Measurements from ENCODE around the gene SH2D3C.

The SH2D3C gene

DNA sequence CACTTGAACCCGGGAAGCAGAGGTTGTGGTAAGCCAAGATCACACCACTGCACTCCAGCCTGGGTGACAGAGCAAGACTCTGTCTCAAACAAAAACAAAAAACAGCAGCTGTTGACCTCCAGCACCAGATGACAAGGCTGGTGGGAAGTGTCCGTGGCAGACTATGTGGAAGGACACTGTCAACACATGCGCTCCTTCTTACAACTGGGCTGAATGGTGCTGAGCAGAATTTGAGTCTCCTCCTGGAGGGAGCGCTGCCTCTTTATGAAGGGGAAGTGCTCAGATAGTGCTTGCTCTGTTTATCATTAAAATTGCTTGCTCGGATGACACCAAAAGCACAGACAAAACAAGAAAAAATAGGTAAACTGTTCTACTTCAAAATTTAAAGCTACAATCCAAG lies 80.9 kb downstream of the SH2D3C start:
- Mint-ChIP-seq H3K9me3 (no peaks in the 10 kb centered on the region), H3K36me3 (ENCODE audit: low read depth) (no peaks in the 10 kb centered on the region), H3K4me3 (peak overlapping the region in 1 of 3 experiments; percentile 6), H3K4me1 (peaks cover 39% of the 10 kb centered on the region), H3K27ac (peak overlapping the region in 2 of 3 experiments; percentile 50 to 68), H3K27me3 (ENCODE audit: low read depth) (no peaks in the 10 kb centered on the region)
- TF ChIP-seq, protein P1, sequence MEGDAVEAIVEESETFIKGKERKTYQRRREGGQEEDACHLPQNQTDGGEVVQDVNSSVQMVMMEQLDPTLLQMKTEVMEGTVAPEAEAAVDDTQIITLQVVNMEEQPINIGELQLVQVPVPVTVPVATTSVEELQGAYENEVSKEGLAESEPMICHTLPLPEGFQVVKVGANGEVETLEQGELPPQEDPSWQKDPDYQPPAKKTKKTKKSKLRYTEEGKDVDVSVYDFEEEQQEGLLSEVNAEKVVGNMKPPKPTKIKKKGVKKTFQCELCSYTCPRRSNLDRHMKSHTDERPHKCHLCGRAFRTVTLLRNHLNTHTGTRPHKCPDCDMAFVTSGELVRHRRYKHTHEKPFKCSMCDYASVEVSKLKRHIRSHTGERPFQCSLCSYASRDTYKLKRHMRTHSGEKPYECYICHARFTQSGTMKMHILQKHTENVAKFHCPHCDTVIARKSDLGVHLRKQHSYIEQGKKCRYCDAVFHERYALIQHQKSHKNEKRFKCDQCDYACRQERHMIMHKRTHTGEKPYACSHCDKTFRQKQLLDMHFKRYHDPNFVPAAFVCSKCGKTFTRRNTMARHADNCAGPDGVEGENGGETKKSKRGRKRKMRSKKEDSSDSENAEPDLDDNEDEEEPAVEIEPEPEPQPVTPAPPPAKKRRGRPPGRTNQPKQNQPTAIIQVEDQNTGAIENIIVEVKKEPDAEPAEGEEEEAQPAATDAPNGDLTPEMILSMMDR (IDR thresholded peaks at IDR 0.05; ENCODE audit: unreplicated experiment in 3 of 3) = no peak

DNA sequence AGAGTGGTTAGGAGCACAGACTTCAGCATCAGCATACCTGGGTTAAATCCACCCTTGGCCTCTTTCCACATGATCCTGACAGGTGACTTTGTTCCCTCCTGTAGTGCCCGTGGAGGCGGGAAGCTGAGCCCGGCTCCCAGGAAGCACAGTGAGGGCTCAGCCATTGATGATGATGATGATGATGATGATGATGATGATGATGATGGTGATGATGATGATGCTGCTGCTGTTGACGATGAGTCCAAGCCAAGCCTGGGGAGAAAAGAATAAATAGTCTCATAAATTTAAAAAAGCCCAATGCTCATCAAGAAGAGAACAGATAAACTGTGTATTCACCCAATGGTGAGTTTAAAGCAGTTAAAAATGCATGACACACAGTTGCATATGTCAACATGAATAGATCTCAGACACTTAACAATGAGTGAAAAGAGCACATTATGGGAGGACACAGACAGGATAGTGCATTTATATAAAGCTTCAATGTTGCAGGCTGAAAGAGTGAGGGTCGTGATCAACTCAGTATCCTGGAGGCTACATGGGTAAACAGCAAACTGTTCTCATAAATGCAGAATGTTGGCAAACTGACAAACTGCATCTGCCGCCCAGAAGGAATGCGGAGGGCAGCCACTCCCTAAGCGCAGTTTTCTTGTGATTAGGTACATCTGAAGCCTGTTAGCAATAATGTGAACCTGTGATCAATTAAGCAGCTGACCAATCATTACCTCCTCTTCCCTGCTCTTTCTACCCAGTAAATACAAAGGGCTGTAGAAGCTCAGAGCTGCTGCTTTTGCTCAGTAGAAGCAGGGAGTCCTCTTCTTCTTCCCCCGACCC lies 83.4 kb downstream of the SH2D3C start:
- TF ChIP-seq, protein P1 (IDR thresholded peaks at IDR 0.05; ENCODE audit: unreplicated experiment in 3 of 3) = no peak

DNA sequence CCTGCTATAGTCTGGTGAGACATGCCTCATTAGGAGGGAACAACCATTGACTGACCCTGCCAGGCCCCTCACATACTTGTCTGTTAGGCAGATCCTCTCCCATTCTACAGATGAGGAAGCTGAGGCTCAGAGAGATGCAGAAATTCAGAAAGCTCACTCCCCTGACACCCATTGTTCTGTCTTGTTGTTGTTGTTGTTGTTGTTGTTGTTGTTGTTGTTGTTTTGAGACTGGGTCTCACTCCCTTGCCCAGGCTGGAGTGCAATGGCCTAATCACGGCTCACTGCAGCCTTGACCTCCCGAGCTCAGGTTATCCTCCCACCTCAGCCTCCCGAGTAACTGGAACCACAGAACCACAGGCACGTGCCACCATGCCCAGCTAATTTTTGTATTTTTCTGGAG lies 84.8 kb downstream of the SH2D3C start:
- Mint-ChIP-seq H3K9me3 (no peaks in the 10 kb centered on the region), H3K4me1 (peaks cover 17% of the 10 kb centered on the region), H3K27me3 (ENCODE audit: low read depth) (no peaks in the 10 kb centered on the region), H3K27ac (no peak overlapping the region), H3K4me3 (no peak overlapping the region), H3K36me3 (ENCODE audit: low read depth) (peaks cover 31% of the 10 kb centered on the region)
- TF ChIP-seq, protein P1 (IDR thresholded peaks at IDR 0.05; ENCODE audit: unreplicated experiment in 3 of 3) = no peak

More for the DNA sequence above, 83.4 kb downstream of the SH2D3C start:
- H3K27ac Mint-ChIP-seq = peak overlapping the region; percentile 5 to 29 (median 29)
- H3K36me3 Mint-ChIP-seq (ENCODE audit: low read depth) = peaks cover 19% of the 10 kb centered on the region
- no peaks in the 10 kb centered on the region for H3K27me3 Mint-ChIP-seq (ENCODE audit: low read depth)
- no peaks in the 10 kb centered on the region for H3K9me3 Mint-ChIP-seq
- peaks cover 27% of the 10 kb centered on the region for H3K4me1 Mint-ChIP-seq
- no peak overlapping the region for H3K4me3 Mint-ChIP-seq

DNA sequence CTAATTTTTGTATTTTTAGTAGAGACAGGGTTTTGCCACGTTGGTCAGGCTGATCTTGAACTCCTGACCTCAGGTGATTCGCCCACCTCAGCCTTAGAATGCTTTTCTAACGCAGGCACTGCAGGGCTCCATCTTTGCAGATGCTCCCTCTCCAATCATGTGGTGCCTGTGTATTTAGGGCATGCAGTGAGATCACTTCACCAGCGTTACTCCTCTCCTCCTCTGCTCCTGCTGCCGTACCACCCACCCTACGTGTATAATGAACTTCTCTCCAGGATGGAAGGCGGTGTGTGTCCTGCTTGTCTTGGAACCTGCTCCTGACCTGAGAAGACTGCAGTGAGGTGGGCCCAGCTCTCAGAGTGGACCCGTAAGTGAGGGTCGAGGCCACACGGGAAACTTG lies 85.3 kb downstream of the SH2D3C start:
- peaks cover 31% of the 10 kb centered on the region for H3K36me3 Mint-ChIP-seq (ENCODE audit: low read depth)
- H3K27me3 Mint-ChIP-seq (ENCODE audit: low read depth) = no peaks in the 10 kb centered on the region

DNA sequence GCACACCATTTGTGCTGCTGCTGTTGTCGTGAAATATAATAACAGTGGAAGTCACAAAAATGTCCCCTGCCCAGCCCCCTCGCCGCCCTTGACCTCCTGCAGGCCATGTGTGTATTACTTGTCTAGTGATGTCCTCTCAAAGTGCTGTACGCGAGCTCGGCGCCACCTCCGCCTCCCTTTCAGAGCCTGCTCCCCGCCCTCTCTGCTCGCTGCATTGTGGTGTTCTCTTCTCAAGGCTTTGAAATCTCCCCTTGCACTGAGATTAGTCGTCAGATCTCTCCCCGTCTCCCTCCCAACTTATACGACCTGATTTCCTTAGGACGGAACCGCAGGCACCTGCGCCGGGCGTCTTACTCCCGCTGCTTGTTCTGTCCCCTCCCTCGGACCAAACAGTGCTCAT lies 86.4 kb downstream of the SH2D3C start:
- no peaks in the 10 kb centered on the region for H3K9me3 Mint-ChIP-seq
- no peaks in the 10 kb centered on the region for H3K27me3 Mint-ChIP-seq (ENCODE audit: low read depth)
- H3K4me3 Mint-ChIP-seq = no peak overlapping the region
- TF ChIP-seq, protein P1 (IDR thresholded peaks at IDR 0.05; ENCODE audit: unreplicated experiment in 3 of 3) = no peak
- peaks cover 11% of the 10 kb centered on the region for H3K4me1 Mint-ChIP-seq
- H3K27ac Mint-ChIP-seq = no peak overlapping the region
- H3K36me3 Mint-ChIP-seq (ENCODE audit: low read depth) = peaks cover 37% of the 10 kb centered on the region

More for the DNA sequence above, 85.3 kb downstream of the SH2D3C start:
- Mint-ChIP-seq H3K9me3 (no peaks in the 10 kb centered on the region), H3K4me1 (peaks cover 17% of the 10 kb centered on the region), H3K27ac (no peak overlapping the region), H3K4me3 (no peak overlapping the region)
- TF ChIP-seq, protein P1 (IDR thresholded peaks at IDR 0.05; ENCODE audit: unreplicated experiment in 3 of 3) = no peak

GRCh38 chr9:127690735-127691134 lies 87.7 kb downstream of the SH2D3C start:
- no peaks in the 10 kb centered on the region for H3K27me3 Mint-ChIP-seq (ENCODE audit: low read depth)
- peaks cover 37% of the 10 kb centered on the region for H3K36me3 Mint-ChIP-seq (ENCODE audit: low read depth)
- no peak overlapping the region for H3K27ac Mint-ChIP-seq
- no peak overlapping the region for H3K4me3 Mint-ChIP-seq
- TF ChIP-seq, protein P1 (IDR thresholded peaks at IDR 0.05; ENCODE audit: unreplicated experiment in 3 of 3) = no peak
- H3K4me1 Mint-ChIP-seq = peaks cover 10% of the 10 kb centered on the region
- H3K9me3 Mint-ChIP-seq = no peaks in the 10 kb centered on the region
